Stimulated activated CD4-positive, alpha-beta T cell treated with anti-CD3 and anti-CD28 coated beads, TNF-alpha, amount 100 ng/mL, for 24 hours (primary cell): ENCODE results near the gene TM4SF1.
A peak's percentile ranks its signal among the peaks of the same experiment; 100 is the strongest.

Source experiments
- DNase-seq, 3 experiments: peaks; one replicate each; pipeline ENCODE4 v3.0.0-alpha.2; 2020; ENCODE audit warnings: low read depth in 3 of 3

The TM4SF1 gene

GRCh38 chr3:149375501-149376196 lies 1.8 kb downstream of the TM4SF1 start:
- no peak for DNase-seq

- no peak for DNase-seq
Observed at GRCh38 chr3:149374793-149375500, 2.5 kb downstream of the TM4SF1 start.

GRCh38 chr3:149374391-149374790 lies 3.1 kb downstream of the TM4SF1 start:
- DNase-seq = no peak

- no peak for DNase-seq
Observed at GRCh38 chr3:149373235-149374125, 4.0 kb downstream of the TM4SF1 start.

GRCh38 chr3:149371723-149372114 lies 5.7 kb downstream of the TM4SF1 start:
- no peak for DNase-seq

- no peak for DNase-seq
Observed at GRCh38 chr3:149371001-149371722, 6.3 kb downstream of the TM4SF1 start.

- DNase-seq = no peak
Observed at GRCh38 chr3:149369991-149370866, 7.2 kb downstream of the TM4SF1 start.

- DNase-seq = no peak
Observed at GRCh38 chr3:149368674-149369497, 8.6 kb downstream of the TM4SF1 start.

- no peak for DNase-seq
Observed at GRCh38 chr3:149368201-149368673, 9.2 kb downstream of the TM4SF1 start.

- peak in 1 of 3 experiments; percentile 9 for DNase-seq
Observed at GRCh38 chr3:149366941-149367840, 10.3 kb downstream of the TM4SF1 start.

GRCh38 chr3:149366031-149366430 lies 11.4 kb downstream of the TM4SF1 start:
- DNase-seq = no peak

- DNase-seq = no peak
Observed at GRCh38 chr3:149364624-149365023, 12.8 kb downstream of the TM4SF1 start.

- no peak for DNase-seq
Observed at GRCh38 chr3:149363053-149363452, 14.4 kb downstream of the TM4SF1 start.

- no peak for DNase-seq
Observed at GRCh38 chr3:149362366-149362765, 15.1 kb downstream of the TM4SF1 start.

- DNase-seq = no peak
Observed at GRCh38 chr3:149356630-149357029, 20.8 kb downstream of the TM4SF1 start.

GRCh38 chr3:149356044-149356592 lies 21.3 kb downstream of the TM4SF1 start:
- no peak for DNase-seq

GRCh38 chr3:149353581-149354184 lies 23.8 kb downstream of the TM4SF1 start:
- no peak for DNase-seq

- DNase-seq = peak in 2 of 3 experiments; percentile 11 to 18
Observed at GRCh38 chr3:149352556-149352955, 24.9 kb downstream of the TM4SF1 start.
